ENCODE data around the gene EDDM13. TPM values are rescaled to one million over a fixed set of nuclear protein-coding genes. Genes with fewer than 3 reads are reported as not detected.
"Not testable (repeated sequence)": the region's sequence is repeated elsewhere in the genome, so short reads cannot be mapped to it uniquely, and the experiment has no call there.

The EDDM13 gene
- total and polyA plus RNA-seq, 2 donors (not counting 3 experiments of a cell fraction or from before 2014, with no cell fraction given), result 0.51 TPM; not detected in 1

- Histone ChIP-seq H2AFZ (ENCODE audit: low read depth, low read length) (no peak overlapping the region), H4K20me1 (replicated peaks; ENCODE audit: control insufficient read depth, extremely low read depth, insufficient read depth, low read length) (no peaks in the 10 kb centered on the region), H3K9ac (replicated peaks; ENCODE audit: extremely low read depth, insufficient read depth, low read length) (no peak overlapping the region), H3K9me3 (replicated peaks; ENCODE audit: control insufficient read depth, insufficient read depth, low read length) (no peaks in the 10 kb centered on the region), H3K4me3 (replicated peaks in 1 of 3; ENCODE audit: insufficient read depth in 1 of 3, low read depth in 1 of 3, low read length in 3 of 3) (no peak overlapping the region), H3K27me3 (ENCODE audit: control insufficient read depth in 2 of 2, insufficient read depth in 2 of 2, low read length in 2 of 2) (peaks cover 0 to 1% of the 10 kb centered on the region in 2 experiments), H3K79me2 (ENCODE audit: control insufficient read depth, insufficient read depth, low read length) (no peaks in the 10 kb centered on the region), H3K27ac (ENCODE audit: insufficient read depth, low read depth, low read length) (no peak overlapping the region), H3K36me3 (ENCODE audit: control insufficient read depth in 2 of 2, extremely low read depth in 1 of 2, insufficient read depth in 2 of 2, low read length in 2 of 2) (no peaks in the 10 kb centered on the region), H3K4me2 (ENCODE audit: insufficient read depth, low read length) (no peak overlapping the region), H3K9me1 (replicated peaks; ENCODE audit: control insufficient read depth, extremely low read depth, insufficient read depth, low read length) (no peaks in the 10 kb centered on the region), H3K4me1 (ENCODE audit: control insufficient read depth, extremely low read depth, insufficient read depth, low read length) (no peaks in the 10 kb centered on the region)
- DNase-seq (ENCODE audit: low read depth, low spot score) (peak; percentile 69), FAIRE-seq (peak; percentile 79)
- ChIA-PET CTCF (interaction anchor here (0.6 to 8.6 kb wide), 56 partner anchors 9 to 1193 kb away, joined by 3 to 761 read pairs (median 5); partner anchors contain the start of genes GALP, ZNF583, ZNF787 and ZSCAN5A), POLR2A (interaction anchor here (0.5 to 1.1 kb wide), 2 partner anchors 80 to 680 kb away, joined by 5 read pairs; no protein-coding TSS in a partner anchor)
- dilution Hi-C loops (cut with MboI; ENCODE audit: extremely low pct_ligation_motif_present, low sequenced_read_pairs) (no loop called here), intact Hi-C loops (cut with micrococcal nuclease) (loop anchor here (1.0 to 10.0 kb wide), 6 partner anchors 80 to 629 kb away; no protein-coding TSS in a partner anchor)
- BruUV-seq (replicated peaks), result no TSS peak
- no peak for TF ChIP-seq POLR2A (IDR thresholded peaks at IDR 0.05; ENCODE audit: low read depth, low read length)
- TF ChIP-seq MYC (IDR thresholded peaks at IDR 0.05; ENCODE audit: low read depth, low read length), result no peak
- no peak for TF ChIP-seq FOS (IDR thresholded peaks at IDR 0.05; ENCODE audit: borderline replicate concordance, insufficient read depth, low read length)
- TF ChIP-seq MAX (IDR thresholded peaks at IDR 0.05; ENCODE audit: insufficient read depth, insufficient read length), result no peak
- TF ChIP-seq CTCF (IDR thresholded peaks at IDR 0.05; ENCODE audit: extremely low read depth in 1 of 2, insufficient read depth in 1 of 2, low read depth in 1 of 2, low read length in 2 of 2), result peak; percentile 48 to 66
- TF ChIP-seq JUN (IDR thresholded peaks at IDR 0.05; ENCODE audit: borderline replicate concordance, insufficient read depth, insufficient read length, low read depth), result no peak
- TF ChIP-seq POLR2AphosphoS5 (IDR thresholded peaks at IDR 0.05; ENCODE audit: insufficient read depth, low read depth, low read length), result no peak
Measured at GRCh38 chr19:56333506-56333905, 61.0 kb downstream of the EDDM13 start.

- POLR2A ChIA-PET; dilution Hi-C loops (cut with MboI; ENCODE audit: extremely low pct_ligation_motif_present, low sequenced_read_pairs); H3K9me3 ChIP-seq (replicated peaks; ENCODE audit: control insufficient read depth, insufficient read depth, low read length); H3K27me3 ChIP-seq (ENCODE audit: control insufficient read depth in 2 of 2, insufficient read depth in 2 of 2, low read length in 2 of 2); H3K4me1 ChIP-seq (ENCODE audit: control insufficient read depth, extremely low read depth, insufficient read depth, low read length); BruUV-seq (replicated peaks); H3K79me2 ChIP-seq (ENCODE audit: control insufficient read depth, insufficient read depth, low read length); H4K20me1 ChIP-seq (replicated peaks; ENCODE audit: control insufficient read depth, extremely low read depth, insufficient read depth, low read length); H3K4me2 ChIP-seq (ENCODE audit: insufficient read depth, low read length); H3K9me1 ChIP-seq (replicated peaks; ENCODE audit: control insufficient read depth, extremely low read depth, insufficient read depth, low read length); H3K27ac ChIP-seq (ENCODE audit: insufficient read depth, low read depth, low read length); FAIRE-seq; H3K36me3 ChIP-seq (ENCODE audit: control insufficient read depth in 2 of 2, extremely low read depth in 1 of 2, insufficient read depth in 2 of 2, low read length in 2 of 2); H3K4me3 ChIP-seq (replicated peaks in 1 of 3; ENCODE audit: insufficient read depth in 1 of 3, low read depth in 1 of 3, low read length in 3 of 3); H3K9ac ChIP-seq (replicated peaks; ENCODE audit: extremely low read depth, insufficient read depth, low read length); DNase-seq (ENCODE audit: low read depth, low spot score); H2AFZ ChIP-seq (ENCODE audit: low read depth, low read length): not testable (repeated sequence)
- CTCF ChIA-PET, result interaction anchor here (1.4 to 8.6 kb wide), 5 partner anchors 12 to 270 kb away, joined by 6 to 761 read pairs (median 144); no protein-coding TSS in a partner anchor
- intact Hi-C loops (cut with micrococcal nuclease), result loop anchor here (10.0 kb wide), 1 partner anchor 631 kb away; no protein-coding TSS in a partner anchor
Measured at GRCh38 chr19:56335371-56335770, 62.8 kb downstream of the EDDM13 start.

GRCh38 chr19:56337077-56337476 lies 64.5 kb downstream of the EDDM13 start:
- H2AFZ ChIP-seq (ENCODE audit: low read depth, low read length); H3K4me3 ChIP-seq (replicated peaks in 1 of 3; ENCODE audit: insufficient read depth in 1 of 3, low read depth in 1 of 3, low read length in 3 of 3); dilution Hi-C loops (cut with MboI; ENCODE audit: extremely low pct_ligation_motif_present, low sequenced_read_pairs); H3K9me3 ChIP-seq (replicated peaks; ENCODE audit: control insufficient read depth, insufficient read depth, low read length); H3K4me2 ChIP-seq (ENCODE audit: insufficient read depth, low read length); POLR2A ChIA-PET; H3K27ac ChIP-seq (ENCODE audit: insufficient read depth, low read depth, low read length); FAIRE-seq; H4K20me1 ChIP-seq (replicated peaks; ENCODE audit: control insufficient read depth, extremely low read depth, insufficient read depth, low read length); H3K4me1 ChIP-seq (ENCODE audit: control insufficient read depth, extremely low read depth, insufficient read depth, low read length); H3K36me3 ChIP-seq (ENCODE audit: control insufficient read depth in 2 of 2, extremely low read depth in 1 of 2, insufficient read depth in 2 of 2, low read length in 2 of 2); H3K27me3 ChIP-seq (ENCODE audit: control insufficient read depth in 2 of 2, insufficient read depth in 2 of 2, low read length in 2 of 2); H3K79me2 ChIP-seq (ENCODE audit: control insufficient read depth, insufficient read depth, low read length); DNase-seq (ENCODE audit: low read depth, low spot score); BruUV-seq (replicated peaks); H3K9me1 ChIP-seq (replicated peaks; ENCODE audit: control insufficient read depth, extremely low read depth, insufficient read depth, low read length); H3K9ac ChIP-seq (replicated peaks; ENCODE audit: extremely low read depth, insufficient read depth, low read length): not testable (repeated sequence)
- CTCF ChIA-PET, result interaction anchor here (8.6 kb wide), 1 partner anchor 85 kb away, joined by 761 read pairs; no protein-coding TSS in a partner anchor
- intact Hi-C loops (cut with micrococcal nuclease), result loop anchor here (10.0 kb wide), 1 partner anchor 632 kb away; no protein-coding TSS in a partner anchor
